RCC 7860 (cell line): ENCODE measurements around the gene KRT72.

Source experiments
- DNase-seq: peaks from one replicate; pipeline ENCODE4 v3.0.0-alpha.2; 2015; ENCODE audit warnings: low spot score
- FAIRE-seq: peaks from 2 replicates; lab custom pipeline; 2012; peaks lifted over from hg19 to GRCh38; lab: Jason Lieb, UNC

The KRT72 gene

DNA sequence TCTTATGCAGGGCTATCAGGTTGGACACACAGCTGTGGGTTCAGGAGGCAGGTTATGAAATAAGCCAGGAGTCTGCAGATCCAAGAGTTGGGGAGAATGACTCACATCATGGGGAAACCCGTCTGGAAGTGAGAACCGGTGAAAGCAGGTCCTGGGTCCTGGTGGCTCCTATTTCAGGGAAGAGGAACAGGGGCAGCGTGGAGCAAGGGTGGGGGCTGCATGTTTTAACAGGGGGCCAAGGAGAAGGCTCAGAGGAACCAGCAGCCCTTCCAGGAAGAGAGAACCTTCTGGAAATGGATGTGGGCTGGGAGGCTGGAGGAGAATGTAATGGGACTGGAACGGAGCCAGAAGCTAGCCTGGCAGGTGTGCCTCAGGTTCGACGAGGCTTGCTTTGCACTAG lies 19.8 kb downstream of the KRT72 start:
- FAIRE-seq (no peak), DNase-seq (peak; percentile 19)

DNA sequence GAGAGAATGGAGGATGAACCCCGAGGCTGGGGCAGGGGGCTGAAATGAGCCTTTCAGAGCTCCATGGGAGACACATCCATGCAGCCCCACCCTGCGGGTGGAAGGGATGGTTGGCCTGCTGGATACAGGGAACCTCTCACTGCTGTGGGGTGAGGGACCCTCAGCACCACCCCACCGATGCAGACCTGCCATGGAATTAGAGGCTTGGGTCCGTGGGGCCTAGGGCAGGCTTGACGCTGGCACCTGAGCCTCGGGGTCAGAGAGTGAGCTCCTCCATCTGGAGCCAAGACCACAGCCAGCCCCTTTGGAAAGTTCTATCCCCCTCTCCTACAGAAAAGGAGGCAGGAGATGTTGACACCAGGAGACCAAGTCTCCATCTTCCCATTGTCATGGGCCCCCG lies 20.2 kb downstream of the KRT72 start:
- DNase-seq, result no peak
- FAIRE-seq, result no peak

DNA sequence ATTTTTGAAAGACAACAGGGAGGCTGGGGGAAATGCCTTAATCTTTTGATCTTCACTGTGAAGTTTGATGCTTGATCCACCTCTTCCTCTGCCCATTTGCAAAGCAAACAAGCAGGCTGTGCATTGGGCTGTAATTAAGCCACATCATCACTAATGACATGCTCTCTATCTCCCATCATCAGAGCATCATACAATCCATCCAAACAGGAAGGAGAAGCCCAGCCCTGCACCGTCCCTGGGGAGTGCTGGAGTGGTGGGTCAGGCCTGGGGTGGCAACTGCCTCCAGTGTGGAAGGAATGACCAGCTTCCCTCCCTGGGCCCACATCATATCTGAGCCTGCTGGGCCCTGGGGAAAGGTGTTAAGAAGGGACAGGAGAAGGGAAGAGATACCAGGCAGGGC lies 20.8 kb downstream of the KRT72 start:
- DNase-seq (no peak), FAIRE-seq (no peak)

DNA sequence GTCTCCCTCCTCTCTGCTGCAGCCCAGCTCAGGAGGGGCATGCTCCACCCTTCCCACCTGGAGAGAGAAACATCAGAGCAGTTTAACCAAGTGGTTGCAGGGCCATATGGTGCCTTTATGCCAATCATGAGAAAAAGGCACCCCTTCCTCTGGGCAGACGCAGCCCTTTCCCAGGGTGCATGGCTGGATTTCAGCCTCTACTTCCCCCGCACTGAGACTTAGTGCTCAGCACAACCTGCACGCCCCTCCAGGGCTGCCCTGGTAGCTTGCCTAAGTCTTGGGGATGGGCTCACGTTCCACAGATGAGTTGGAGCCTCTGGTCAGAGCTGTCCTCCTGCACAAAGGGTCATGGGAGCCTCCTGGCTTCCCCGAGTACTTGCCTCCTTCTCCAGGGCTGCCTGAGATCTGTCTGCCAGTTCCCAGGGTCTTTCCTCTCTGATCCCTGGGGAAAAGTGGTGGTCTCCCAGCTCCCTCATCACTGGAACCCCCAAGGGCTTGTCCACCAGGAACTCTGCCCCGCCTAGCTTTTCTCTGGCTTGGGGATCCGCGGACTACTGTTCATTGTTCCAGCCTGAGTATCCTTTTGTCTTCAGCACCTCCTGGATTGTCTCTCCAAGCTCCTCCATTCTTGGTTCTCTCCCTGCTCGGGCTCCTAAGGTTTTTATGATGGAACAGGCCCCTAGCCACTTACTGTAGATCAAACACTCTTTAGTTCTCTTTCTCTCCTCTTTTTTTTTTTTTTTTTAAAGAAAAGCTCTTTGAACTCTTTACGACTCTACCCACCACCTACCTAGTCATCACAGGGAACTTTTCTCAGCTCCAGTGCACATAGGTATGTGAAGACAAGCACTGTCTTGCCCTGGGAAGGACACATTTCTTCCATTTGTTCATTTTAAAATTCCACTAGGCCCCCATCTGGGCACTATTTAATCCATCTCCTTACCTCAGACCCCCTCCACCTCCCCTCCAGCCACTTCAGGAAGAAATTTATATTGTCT lies 21.5 kb downstream of the KRT72 start:
- DNase-seq, result no peak
- no peak for FAIRE-seq

DNA sequence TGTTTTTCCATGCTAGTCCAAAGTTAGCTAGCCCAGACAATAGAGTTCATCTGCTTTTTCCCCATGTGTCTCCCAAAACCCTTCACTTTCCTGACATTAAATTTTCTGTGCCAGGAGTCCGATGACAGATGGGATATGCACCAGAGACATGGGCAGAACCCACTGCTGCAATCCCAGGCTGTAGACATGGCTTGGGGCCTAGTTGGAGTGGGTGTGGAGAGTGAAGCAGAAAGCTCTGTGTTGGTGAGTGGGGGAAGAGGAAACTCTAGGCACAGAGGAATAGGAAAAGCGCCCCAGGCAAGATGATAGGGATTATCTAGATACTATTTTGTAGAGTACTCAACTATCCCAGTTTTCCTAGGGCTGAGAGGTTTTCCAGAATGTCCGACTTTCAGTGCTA lies 22.8 kb downstream of the KRT72 start:
- DNase-seq, result no peak
- no peak for FAIRE-seq

DNA sequence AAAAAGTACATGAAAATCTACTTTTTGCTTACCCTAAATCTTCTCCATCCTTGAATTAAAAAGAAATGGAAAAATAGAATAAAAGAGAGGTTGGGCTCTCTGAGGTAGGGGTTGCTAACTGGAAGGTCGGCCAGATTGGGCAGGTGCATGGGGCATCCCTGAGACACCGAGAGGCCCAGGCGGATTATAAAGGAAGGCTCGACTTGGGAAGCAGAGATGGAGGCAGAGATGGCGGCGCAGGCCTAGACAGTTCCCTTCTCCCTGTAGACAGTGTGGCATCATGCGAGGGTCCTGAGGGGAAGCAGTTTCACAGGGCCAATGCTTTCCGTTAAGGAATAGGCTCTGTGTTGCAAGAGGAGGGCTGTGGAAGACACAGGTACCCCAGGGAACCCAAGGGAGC lies 23.9 kb downstream of the KRT72 start:
- FAIRE-seq (no peak), DNase-seq (no peak)

DNA sequence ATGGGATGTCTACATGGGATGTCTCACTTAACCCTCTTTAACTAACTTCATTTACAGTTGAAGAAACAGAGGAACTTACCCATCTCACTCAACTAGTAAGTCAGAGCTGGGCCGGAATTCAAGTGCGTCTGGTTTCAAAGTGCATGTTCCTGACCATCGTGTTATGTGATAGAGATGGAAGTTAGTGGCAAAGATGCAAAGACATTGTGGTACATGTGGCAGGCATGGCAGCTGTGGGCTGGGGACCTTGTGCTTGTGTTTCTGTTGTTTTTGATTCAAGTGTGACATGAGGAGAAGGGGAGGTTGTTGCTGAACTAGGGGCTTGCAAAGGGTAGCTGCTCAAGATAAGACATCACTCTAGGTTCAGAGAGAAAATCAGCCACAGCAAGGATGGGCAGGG lies 25.3 kb downstream of the KRT72 start:
- FAIRE-seq (no peak), DNase-seq (no peak)

DNA sequence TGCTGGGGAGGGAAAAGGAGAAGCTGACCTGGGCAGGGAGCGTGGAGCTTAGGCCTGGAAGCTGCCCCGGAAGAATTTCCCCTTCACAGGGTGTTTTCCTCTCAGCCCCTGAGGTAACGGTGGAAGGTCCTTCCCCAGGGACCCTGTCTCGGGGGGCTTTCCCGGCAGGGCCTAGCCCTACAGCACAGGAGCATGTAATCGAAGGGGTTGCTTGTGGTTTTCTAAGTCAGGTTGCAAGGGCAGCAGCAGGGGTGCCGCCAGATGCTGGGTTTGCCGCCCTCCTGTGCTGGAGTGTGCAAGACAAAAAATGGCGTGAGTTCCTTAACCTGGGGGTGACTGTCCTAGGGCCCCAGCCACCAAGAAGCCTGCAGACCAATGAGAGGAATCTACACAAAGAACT lies 26.0 kb downstream of the KRT72 start:
- DNase-seq (no peak), FAIRE-seq (no peak)

DNA sequence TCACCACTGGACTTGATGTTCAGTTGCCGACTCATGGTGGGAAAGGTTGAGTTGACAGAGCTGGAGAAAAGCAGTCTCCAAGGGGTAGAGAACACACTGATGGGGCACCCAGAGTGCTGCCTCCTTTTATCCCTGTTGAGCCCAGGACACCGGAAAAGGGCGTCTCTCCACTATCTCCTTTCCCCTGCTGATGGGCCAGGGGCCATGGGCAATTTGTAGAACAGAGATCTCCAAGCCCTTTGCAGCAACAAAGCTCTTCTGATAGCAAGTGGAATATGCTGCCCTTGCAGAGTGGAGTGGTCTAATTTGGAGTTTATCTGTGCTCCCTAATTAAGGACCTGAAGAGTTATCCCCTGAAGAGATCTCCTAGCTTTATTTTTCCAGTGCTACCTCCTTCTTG lies 27.5 kb downstream of the KRT72 start, which contains the start of gene KRT74:
Gene KRT74 (minus strand): TSS at position 101 of the 400 bp plus-strand sequence. CDS start 66 bp downstream, at position 35.
- DNase-seq (no peak), FAIRE-seq (no peak)

DNA sequence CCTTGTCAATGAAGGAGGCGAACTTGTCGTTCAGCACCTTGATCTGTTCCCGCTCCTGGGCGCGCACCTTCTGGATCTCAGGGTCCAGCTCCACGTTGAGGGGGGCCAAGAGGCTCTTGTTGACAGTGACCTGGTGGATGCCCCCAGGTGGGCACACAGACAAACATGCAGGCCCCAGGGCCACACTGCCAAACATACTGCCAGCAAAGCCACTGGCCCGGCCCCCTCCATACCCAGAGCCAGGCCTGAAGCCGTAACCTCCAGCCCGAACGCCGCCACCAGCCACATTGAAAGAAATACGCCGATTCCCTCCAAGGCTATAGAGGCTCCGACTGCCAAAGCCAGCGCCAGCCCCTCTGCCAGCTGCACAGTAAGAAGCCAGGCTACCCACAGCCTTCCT lies 28.0 kb downstream of the KRT72 start:
- no peak for FAIRE-seq
- DNase-seq, result no peak

DNA sequence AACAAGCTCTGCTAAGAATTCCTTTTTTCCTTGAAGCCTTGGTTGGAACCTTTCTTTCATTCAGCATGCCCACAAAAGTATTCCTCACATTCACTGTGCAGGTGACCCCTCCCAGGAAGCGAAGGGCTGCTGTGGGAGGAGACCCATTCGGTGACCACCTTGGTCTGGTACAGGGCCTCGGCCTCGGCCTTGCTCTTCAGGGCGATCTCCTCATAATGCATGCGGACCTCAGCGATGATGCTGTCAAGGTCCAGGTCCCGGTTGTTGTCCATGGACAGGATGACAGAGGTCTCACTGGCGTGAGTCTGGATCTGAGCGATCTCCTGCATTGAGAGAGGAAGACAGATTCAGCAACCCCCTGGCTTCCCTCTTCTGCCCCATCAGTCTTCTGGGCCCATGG lies 30.8 kb downstream of the KRT72 start:
- no peak for FAIRE-seq

DNA sequence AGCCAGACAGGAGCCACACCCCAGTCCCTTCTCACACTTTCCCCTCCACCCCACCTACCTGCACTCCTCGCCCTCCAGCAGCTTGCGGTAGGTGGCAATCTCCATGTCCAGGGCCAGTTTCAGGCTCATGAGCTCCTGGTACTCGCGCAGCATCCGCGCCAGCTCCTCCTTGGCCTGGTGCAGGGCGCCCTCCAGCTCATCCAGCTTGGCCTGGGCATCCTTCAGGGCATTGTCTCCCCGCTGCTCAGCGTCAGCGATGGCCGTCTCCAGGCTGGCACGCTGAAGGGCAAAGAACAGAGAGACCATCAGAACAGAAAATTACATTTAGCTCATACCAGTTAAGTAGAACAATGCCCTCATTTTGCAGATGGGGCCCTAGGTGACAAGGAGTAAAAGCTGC lies 33.2 kb downstream of the KRT72 start:
- FAIRE-seq (no peak), DNase-seq (no peak)

More for the DNA sequence above, 30.8 kb downstream of the KRT72 start:
- DNase-seq, result no peak

DNA sequence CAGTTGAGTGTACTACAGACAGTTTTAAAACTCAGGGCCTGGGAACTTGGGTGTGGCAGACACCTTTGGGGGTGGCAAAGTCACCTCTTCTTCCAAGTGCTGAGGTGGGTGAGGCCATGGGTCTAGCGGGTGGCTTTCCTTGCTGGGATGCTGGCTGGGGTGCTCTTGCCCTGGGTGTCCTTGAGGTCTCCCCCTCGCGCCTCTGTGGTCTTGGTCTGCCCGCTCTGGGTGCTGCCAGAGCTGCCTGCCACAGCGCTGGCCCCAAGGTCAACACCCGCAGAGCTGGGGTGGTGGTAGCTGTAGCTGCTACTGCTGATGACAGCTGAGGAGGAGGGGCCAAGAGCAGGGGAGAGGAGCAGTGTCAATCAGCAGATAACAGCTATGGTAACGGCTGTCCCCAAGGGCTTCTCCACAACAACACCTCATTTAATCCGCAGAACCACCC lies 34.4 kb downstream of the KRT72 start:
- DNase-seq, result no peak
- no peak for FAIRE-seq

DNA sequence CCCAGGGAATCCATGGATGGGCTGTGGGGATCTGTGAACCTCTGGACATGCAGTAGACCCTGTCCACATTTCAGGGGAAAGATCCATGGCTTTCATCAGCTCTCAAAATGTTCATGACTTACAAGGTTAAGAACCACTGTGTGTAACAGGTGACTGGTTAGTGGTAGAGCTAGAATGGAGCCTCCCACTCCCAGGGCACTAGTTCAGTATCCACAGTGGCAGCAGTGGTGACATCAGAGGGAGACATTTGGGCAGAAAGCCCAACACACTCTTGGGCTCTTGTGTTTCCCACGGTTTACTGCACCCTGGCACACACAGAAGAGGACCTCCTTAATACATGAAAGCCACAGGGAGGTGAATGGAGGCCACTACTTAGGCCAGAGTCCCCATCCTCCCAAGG lies 36.7 kb downstream of the KRT72 start:
- DNase-seq (no peak), FAIRE-seq (no peak)

DNA sequence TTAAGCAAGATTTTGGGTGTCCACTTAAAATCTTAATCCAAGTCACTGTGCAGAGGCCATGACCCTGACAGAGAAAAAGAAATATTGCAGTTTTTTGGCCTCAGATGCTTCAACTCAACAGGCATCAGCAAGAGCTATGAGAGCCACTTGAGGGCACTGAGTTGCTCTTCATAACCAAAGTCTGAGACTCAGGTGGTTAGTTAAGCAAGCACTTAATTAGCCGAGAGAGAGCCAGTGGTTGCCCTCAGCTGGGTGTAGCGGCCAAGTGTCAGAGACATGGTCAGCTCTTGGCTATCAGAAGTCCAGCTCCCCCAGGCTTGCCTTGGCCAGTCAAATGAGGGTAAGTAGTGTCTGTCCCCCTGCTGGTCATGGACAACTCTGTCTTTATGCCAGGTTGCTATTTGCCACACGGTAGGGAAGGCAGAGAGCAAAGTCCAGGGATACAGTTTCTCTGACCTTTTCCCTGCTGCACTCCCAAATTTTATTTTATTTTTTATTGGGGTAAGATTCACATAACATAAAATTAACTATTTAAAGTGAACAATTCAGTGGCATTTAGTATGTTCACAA lies 39.3 kb downstream of the KRT72 start:
- DNase-seq, result no peak
- FAIRE-seq, result no peak

DNA sequence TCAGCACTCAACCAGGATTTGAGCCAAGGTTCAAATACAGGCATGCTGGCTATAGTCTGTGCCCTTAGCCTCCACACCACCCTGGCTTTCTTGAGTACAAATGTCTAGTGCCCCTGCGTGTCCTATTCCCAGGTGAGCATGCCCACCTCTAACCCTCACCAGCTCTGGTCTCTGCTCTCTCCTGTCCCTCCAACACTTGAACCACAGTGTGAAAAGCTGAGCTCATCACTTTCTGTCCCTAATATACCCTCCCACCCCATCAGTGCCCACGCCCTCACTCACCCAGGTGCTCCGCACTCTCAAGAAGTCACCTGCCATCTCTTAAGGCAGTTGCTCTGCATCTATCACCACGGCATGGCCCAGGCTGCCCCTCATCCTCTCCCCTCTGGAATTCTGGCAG lies 41.3 kb downstream of the KRT72 start:
- FAIRE-seq (no peak), DNase-seq (no peak)

DNA sequence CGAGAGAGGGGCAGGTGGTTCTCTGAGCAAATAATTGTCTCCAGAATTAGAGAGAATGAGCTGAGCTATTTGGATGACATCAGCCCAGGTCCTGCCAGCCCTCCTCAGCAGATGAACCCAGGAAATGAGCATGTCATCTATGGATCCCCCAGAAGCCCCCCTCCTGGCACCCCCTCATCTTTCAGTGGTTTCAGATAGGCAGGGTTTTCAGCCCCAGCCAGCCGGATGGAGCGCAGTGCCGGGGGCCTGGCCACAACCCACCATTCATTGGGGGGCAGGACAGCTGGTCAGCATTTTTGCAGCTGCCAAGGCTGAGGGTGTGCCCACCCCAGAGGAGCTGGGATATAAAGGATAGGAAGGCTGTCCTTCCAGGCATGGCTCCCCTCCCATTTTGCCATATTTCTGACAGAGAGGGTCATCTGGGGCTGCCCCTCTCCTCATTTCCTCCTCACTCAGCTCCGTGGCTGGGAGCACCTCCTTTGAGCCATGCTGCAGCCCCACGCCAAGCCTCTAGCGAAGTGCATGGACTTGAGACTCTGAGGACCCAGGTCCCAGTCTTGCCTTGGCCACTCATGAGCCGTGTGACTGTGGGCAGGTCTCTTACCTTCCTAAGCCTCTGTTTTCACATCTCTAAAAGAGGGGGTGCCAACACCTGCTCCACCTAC lies 42.4 kb downstream of the KRT72 start:
- DNase-seq (no peak), FAIRE-seq (no peak)

DNA sequence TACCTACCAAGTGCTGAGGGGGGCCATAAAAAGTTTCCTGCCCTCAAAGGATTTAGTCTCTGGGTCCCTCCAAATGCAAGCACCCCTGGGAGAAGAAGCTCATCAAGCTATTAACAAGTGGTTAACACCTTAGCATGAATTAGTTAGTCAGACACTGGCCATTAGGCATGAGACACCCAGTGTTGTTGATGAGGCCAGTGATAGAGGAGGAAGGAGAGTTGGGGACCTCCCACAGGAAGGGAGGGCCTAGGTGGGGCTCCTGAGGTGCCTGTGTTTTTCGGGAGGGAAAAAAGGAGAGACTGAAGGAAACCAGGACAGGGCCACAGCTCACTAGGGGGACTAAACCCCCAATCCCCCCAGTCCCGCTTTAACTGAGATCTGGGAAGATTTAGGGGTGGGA lies 43.8 kb downstream of the KRT72 start:
- DNase-seq (no peak), FAIRE-seq (no peak)

DNA sequence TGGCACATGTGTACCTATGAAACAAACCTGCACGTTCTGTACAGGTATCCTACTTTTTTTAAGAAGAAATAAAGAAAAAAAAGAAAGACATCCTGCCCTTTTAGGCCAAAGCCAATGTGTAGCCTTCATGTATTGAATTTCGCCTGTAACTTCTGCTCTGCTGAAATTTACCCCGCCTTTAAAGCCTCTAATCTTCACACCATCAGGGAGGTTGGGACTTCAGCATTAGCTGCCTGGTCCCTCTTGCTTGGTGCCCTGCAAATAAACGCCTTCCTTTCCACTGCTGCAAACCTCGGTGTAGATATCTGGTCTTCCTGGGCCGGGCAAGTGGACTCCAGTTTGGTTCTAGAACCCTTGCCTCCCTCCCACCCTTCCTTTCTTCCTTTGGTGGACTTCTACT lies 45.7 kb downstream of the KRT72 start:
- DNase-seq (no peak), FAIRE-seq (no peak)

DNA sequence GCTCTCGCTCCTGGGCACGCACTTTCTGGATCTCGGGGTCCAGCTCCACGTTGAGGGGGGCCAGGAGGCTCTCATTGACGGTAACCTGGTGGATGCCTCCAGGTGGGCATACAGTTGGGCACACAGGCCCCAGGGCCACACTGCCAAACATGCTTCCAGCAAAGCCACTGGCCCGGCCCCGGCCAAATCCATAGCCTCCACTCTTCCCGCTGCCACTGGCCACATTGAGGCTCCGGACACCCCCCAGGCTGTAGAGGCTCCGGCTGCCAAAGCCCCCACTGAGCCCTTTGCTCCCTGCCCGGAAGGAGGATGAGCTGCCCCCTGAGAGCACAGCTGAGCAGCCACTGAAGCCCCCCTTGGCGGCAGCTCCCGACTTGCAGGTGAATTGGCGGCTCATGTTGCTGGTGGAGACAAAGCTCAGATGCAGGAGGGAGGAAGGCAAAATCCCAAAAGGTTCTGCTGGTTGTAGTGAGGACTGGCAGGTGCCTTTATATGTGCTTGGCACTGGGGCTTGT lies 48.5 kb downstream of the KRT72 start, which contains the start of gene KRT71:
Gene KRT71 (minus strand): TSS at position 465 of the 515 bp plus-strand sequence. CDS start 68 bp downstream, at position 397.
- no peak for DNase-seq
- FAIRE-seq, result no peak

DNA sequence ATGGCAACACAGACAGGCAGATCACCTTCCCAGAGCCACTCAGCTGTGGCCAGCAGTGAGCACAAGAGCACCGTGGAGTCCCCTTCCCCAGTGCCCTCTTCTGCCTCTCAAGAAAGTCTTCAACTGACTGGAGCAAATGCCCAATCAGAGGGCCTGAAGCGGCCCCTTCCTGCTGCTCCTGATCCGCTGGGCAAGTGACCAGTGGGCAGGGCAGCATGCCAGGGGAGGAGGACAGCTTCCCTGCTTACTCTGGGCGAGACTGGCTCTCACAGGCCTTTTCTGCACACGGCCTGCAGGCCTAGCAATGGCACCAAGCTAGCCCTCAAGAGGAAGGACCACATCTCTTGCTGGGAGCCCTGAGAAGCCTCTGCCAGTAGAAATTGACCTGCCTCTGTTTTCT lies 49.2 kb downstream of the KRT72 start:
- FAIRE-seq (no peak), DNase-seq (no peak)
